MM.1S (cell line): ENCODE data around the gene MNT.

Source experiments
- DNase-seq: peaks from one replicate; pipeline ENCODE4 v3.0.0-alpha.2; 2015
- H2AFZ ChIP-seq: fragments of 300-600 bp; sonication (generic); 2 replicates; pipeline ENCODE4 v1.6.0; 2016; ENCODE audit warnings: antibody characterized with exemption, low read length
- H3F3A ChIP-seq: fragments of 300-600 bp; sonication (generic); 2 replicates; pipeline ENCODE4 v1.6.1; 2016; ENCODE audit warnings: mild to moderate bottlenecking, antibody characterized with exemption, low read length, moderate library complexity, mixed read lengths; ENCODE audit not compliant: insufficient read depth
- H3K27ac ChIP-seq: fragments of 300-600 bp; sonication (generic); 2 replicates; pipeline ENCODE4 v1.5.1; 2016; ENCODE audit warnings: mild to moderate bottlenecking, low read length
- H3K27me3 ChIP-seq: fragments of 300-600 bp; sonication (generic); replicated peaks from 2 replicates; pipeline ENCODE4 v1.6.0; 2016; ENCODE audit warnings: low read length; ENCODE audit not compliant: insufficient read depth
- H3K36me3 ChIP-seq: fragments of 300-600 bp; sonication (generic); replicated peaks from 2 replicates; pipeline ENCODE4 v1.6.1; 2016; ENCODE audit warnings: mild to moderate bottlenecking, low read length, mixed read lengths; ENCODE audit not compliant: insufficient read depth
- H3K4me1 ChIP-seq: fragments of 300-600 bp; sonication (generic); 2 replicates; pipeline ENCODE4 v1.6.1; 2016; ENCODE audit warnings: low read length, mixed read lengths
- H3K4me2 ChIP-seq: fragments of 300-600 bp; sonication (generic); 2 replicates; pipeline ENCODE4 v1.6.0; 2016; ENCODE audit warnings: low read depth, low read length
- H3K4me3 ChIP-seq: fragments of 300-600 bp; sonication (generic); 2 replicates; pipeline ENCODE4 v1.5.1; 2016; ENCODE audit warnings: low read length, mixed read lengths
- H3K79me2 ChIP-seq: fragments of 300-600 bp; sonication (generic); 2 replicates; pipeline ENCODE4 v1.6.1; 2016; ENCODE audit warnings: mixed run types, low read length, mixed read lengths
- H3K9ac ChIP-seq: fragments of 300-600 bp; sonication (generic); 2 replicates; pipeline ENCODE4 v1.6.1; 2016; ENCODE audit warnings: low read length, mixed read lengths
- H3K9me2 ChIP-seq: fragments of 300-600 bp; sonication (generic); replicated peaks from 2 replicates; pipeline ENCODE4 v1.6.1; 2016; ENCODE audit warnings: mild to moderate bottlenecking, low read length, mixed read lengths; ENCODE audit not compliant: insufficient read depth
- H3K9me3 ChIP-seq: fragments of 300-600 bp; sonication (generic); replicated peaks from 2 replicates; pipeline ENCODE4 v1.6.1; 2016; ENCODE audit warnings: mild to moderate bottlenecking, low read length, mixed read lengths; ENCODE audit not compliant: insufficient read depth
- H4K20me1 ChIP-seq: fragments of 300-600 bp; sonication (generic); 2 replicates; pipeline ENCODE4 v1.6.1; 2016; ENCODE audit warnings: mild to moderate bottlenecking, low read length, moderate library complexity, mixed read lengths; ENCODE audit not compliant: insufficient read depth
- CTCF ChIP-seq: fragments of 300-600 bp; sonication (generic); IDR thresholded peaks from 2 replicates; pipeline ENCODE4 v1.5.1; 2016; ENCODE audit warnings: antibody characterized with exemption, low read length, mixed read lengths
- EZH2 ChIP-seq: fragments of 300-600 bp; sonication (generic); optimal IDR thresholded peaks from 2 replicates; pipeline ENCODE3; 2017; ENCODE audit warnings: low read depth, mild to moderate bottlenecking, antibody characterized with exemption, low read length, mixed read lengths
- EZH2phosphoT487 ChIP-seq: fragments of 300-600 bp; sonication (generic); IDR thresholded peaks from 2 replicates; pipeline ENCODE4 v1.6.1; 2018; ENCODE audit warnings: antibody characterized with exemption, low read length

The MNT gene

GRCh38 chr17:2416010-2416734 lies 15.3 kb upstream of the MNT start:
- H3K4me2 ChIP-seq, result no peak overlapping the region
- no peak overlapping the region for H3K4me3 ChIP-seq
- H3K9me3 ChIP-seq, result no peaks in the 10 kb centered on the region
- TF ChIP-seq CTCF (peak; percentile 95), EZH2 (no peak)
- no peaks in the 10 kb centered on the region for H3K27me3 ChIP-seq
- H3K4me1 ChIP-seq, result no peaks in the 10 kb centered on the region
- H3F3A ChIP-seq, result peaks cover 5% of the 10 kb centered on the region; the same call in 1 of the 2 replicates
- H3K9me2 ChIP-seq, result no peaks in the 10 kb centered on the region
- DNase-seq, result peak; percentile 71
- no peak overlapping the region for H2AFZ ChIP-seq
- H4K20me1 ChIP-seq, result no peaks in the 10 kb centered on the region; the same call in 1 of the 2 replicates
- H3K36me3 ChIP-seq, result peaks cover 5% of the 10 kb centered on the region; the same call in 1 of the 2 replicates
- 0 out of 2 replicates have a peak, but pooled peaks cover 2% of the 10 kb centered on the region for H3K79me2 ChIP-seq
- no peak overlapping the region for H3K27ac ChIP-seq
- H3K9ac ChIP-seq, result no peak overlapping the region

- no peak overlapping the region for H3K4me2 ChIP-seq
- H3K36me3 ChIP-seq, result peaks cover 2% of the 10 kb centered on the region; the same call in 1 of the 2 replicates
Measured at GRCh38 chr17:2415081-2415480, 14.2 kb upstream of the MNT start.

DNA sequence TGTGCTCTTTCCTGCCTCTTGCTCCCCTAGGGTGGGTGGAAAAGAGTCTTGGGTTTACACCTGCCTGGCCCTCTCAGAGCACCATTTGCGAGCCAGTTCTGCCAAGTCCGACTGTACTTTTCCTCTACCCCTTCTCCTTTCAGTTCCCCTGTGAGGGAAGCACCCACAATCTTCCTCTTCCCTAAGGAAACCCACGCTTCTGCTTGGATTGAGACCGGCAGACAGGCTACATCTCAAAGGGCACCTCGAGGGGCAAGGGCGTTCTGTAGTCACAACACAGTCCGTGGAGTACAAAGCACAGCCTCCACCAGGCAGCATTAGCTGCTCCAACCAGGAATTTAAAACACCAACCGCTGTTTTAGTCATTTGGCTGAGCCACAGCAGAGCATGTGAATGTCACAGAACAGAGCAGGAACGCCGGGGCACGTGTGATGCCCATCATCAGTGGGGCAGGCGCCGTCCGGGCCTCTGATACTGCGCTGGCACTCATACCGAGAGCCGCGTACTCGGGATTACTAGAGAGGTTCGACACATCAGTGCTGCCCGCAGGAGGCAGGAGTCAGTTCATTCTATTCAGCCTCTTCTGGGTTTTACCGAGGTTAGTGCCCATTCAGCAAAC lies 13.7 kb upstream of the MNT start:
- Histone ChIP-seq H4K20me1 (no peaks in the 10 kb centered on the region; the same call in 1 of the 2 replicates), H3K9me2 (no peaks in the 10 kb centered on the region), H3K4me3 (no peak overlapping the region), H3K79me2 (0 out of 2 replicates have a peak, but pooled peaks cover 2% of the 10 kb centered on the region), H3K27ac (no peak overlapping the region), H3K36me3 (no peaks in the 10 kb centered on the region; the same call in 1 of the 2 replicates), H3K4me2 (no peak overlapping the region), H3F3A (peaks cover 5% of the 10 kb centered on the region; the same call in 1 of the 2 replicates), H3K27me3 (no peaks in the 10 kb centered on the region), H3K9ac (no peak overlapping the region), H3K4me1 (no peaks in the 10 kb centered on the region), H2AFZ (no peak overlapping the region), H3K9me3 (no peaks in the 10 kb centered on the region)
- DNase-seq, result no peak
- TF ChIP-seq EZH2 (no peak), CTCF (no peak), EZH2phosphoT487 (no peak)

More at GRCh38 chr17:2415081-2415480, 14.2 kb upstream of the MNT start:
- no peak for DNase-seq
- Histone ChIP-seq H3K27me3 (no peaks in the 10 kb centered on the region), H3K9me2 (no peaks in the 10 kb centered on the region), H3K9ac (no peak overlapping the region), H3K9me3 (no peaks in the 10 kb centered on the region), H3K4me1 (no peaks in the 10 kb centered on the region), H3K79me2 (0 out of 2 replicates have a peak, but pooled peaks cover 2% of the 10 kb centered on the region), H3F3A (peaks cover 5% of the 10 kb centered on the region; the same call in 1 of the 2 replicates), H3K27ac (no peak overlapping the region), H3K4me3 (no peak overlapping the region), H2AFZ (no peak overlapping the region), H4K20me1 (no peaks in the 10 kb centered on the region; the same call in 1 of the 2 replicates)
- TF ChIP-seq EZH2phosphoT487, result no peak
- TF ChIP-seq CTCF, result no peak
- no peak for TF ChIP-seq EZH2
